OCI-LY7 (cell line): ENCODE results near the gene HAAO. TPM values are rescaled to one million over a fixed set of nuclear protein-coding genes. Genes with fewer than 3 reads are reported as not detected.

Experiments used
- BruUV-seq: library from RNA; stranded (reverse); fragments of 400-500 nt; replicated peaks from 2 replicates; lab custom pipeline; 2021; lab: Mats Ljungman, UMichigan
- CTCF ChIA-PET: fragments of 300-600 bp; sonication (Branson Sonifier 250); formaldehyde crosslinking; loops from one replicate; lab custom pipeline; 2022; ENCODE audit warnings: antibody characterized with exemption; ENCODE audit not compliant: unreplicated experiment; lab: Charles Lee
- POLR2A ChIA-PET: fragments of 300-600 bp; sonication (Branson Sonifier 250); formaldehyde crosslinking; loops from one replicate; lab custom pipeline; 2022; ENCODE audit warnings: antibody characterized with exemption; lab: Charles Lee
- DNase-seq: peaks from one replicate; pipeline ENCODE4 v3.0.0-alpha.2; 2015; ENCODE audit warnings: low spot score
- H2AFZ ChIP-seq: fragments of 200-600 bp; sonication (generic), shearing (Covaris generic); 2 replicates; pipeline ENCODE4 v1.6.1; 2014; ENCODE audit warnings: mild to moderate bottlenecking, antibody characterized with exemption, low read length, moderate library complexity
- H3K27ac ChIP-seq: fragments of 200-600 bp; sonication (generic); 2 replicates; pipeline ENCODE4 v1.5.1; 2014; ENCODE audit warnings: mixed run types, low read depth, mild to moderate bottlenecking, moderate library complexity, low read length, inconsistent platforms; ENCODE audit not compliant: poor library complexity, severe bottlenecking
- H3K36me3 ChIP-seq: fragments of 200-600 bp; sonication (generic); 2 replicates; pipeline ENCODE4 v1.6.1; 2014; ENCODE audit warnings: mild to moderate bottlenecking, antibody characterized with exemption, low read length, moderate library complexity, mixed read lengths; ENCODE audit not compliant: insufficient read depth
- H3K4me1 ChIP-seq: fragments of 200-600 bp; sonication (generic); 2 replicates; pipeline ENCODE4 v1.5.1; 2014; ENCODE audit warnings: mild to moderate bottlenecking, low read length; ENCODE audit not compliant: insufficient read depth, poor library complexity, severe bottlenecking
- H3K4me2 ChIP-seq: fragments of 200-600 bp; sonication (generic); 2 replicates; pipeline ENCODE4 v1.6.1; 2014; ENCODE audit warnings: mild to moderate bottlenecking, low read length
- H3K4me3 ChIP-seq: fragments of 200-600 bp; sonication (generic); 2 replicates; pipeline ENCODE4 v1.5.1; 2014; ENCODE audit warnings: mild to moderate bottlenecking, low read depth, low read length; ENCODE audit not compliant: poor library complexity, severe bottlenecking
- H3K79me2 ChIP-seq: fragments of 200-600 bp; sonication (generic); 2 replicates; pipeline ENCODE4 v1.6.1; 2016; ENCODE audit warnings: low read depth, mild to moderate bottlenecking, low read length, moderate library complexity, mixed read lengths; ENCODE audit not compliant: insufficient read depth
- H3K9me2 ChIP-seq: fragments of 200-600 bp; sonication (generic); 2 replicates; pipeline ENCODE4 v1.6.1; 2016; ENCODE audit warnings: mild to moderate bottlenecking, low read length, mixed read lengths; ENCODE audit not compliant: insufficient read depth
- H3K9me3 ChIP-seq: fragments of 200-600 bp; sonication (generic); 2 replicates; pipeline ENCODE4 v1.6.1; 2014; ENCODE audit warnings: mild to moderate bottlenecking, mixed run types, low read length, mixed read lengths
- H4K20me1 ChIP-seq: fragments of 200-600 bp; sonication (generic); 2 replicates; pipeline ENCODE4 v1.6.1; 2014; ENCODE audit warnings: mild to moderate bottlenecking, antibody characterized with exemption, low read length, moderate library complexity, mixed read lengths; ENCODE audit not compliant: insufficient read depth
- EZH2phosphoT487 ChIP-seq: fragments of 200-600 bp; sonication (generic); IDR thresholded peaks from 2 replicates; pipeline ENCODE4 v1.6.1; 2018; ENCODE audit warnings: low read depth, borderline replicate concordance, mild to moderate bottlenecking, mixed run types, antibody characterized with exemption, low read length, moderate library complexity, mixed read lengths
- intact Hi-C: fragments of 100-400 bp; cut with micrococcal nuclease; formaldehyde crosslinking; loops from one replicate; pipeline ENCODE4 v1.10.0; 2022; ENCODE audit not compliant: unreplicated experiment
- total RNA-seq, 2 experiments: library from RNA; depleted of rRNA in 1 of 2; stranded (reverse); fragments of >200 nt in 1 of 2; shearing (Covaris generic) in 1 of 2; gene quantifications; 2 replicates each; pipeline ENCODE4 v1.2.3, GENCODE V29; 2014 to 2022
- TF ChIP-seq, protein P1 (sequence below): fragments of 200-600 bp; sonication (generic); conservative IDR thresholded peaks from 2 replicates; pipeline ENCODE4 v1.5.1; 2014; ENCODE audit warnings: mild to moderate bottlenecking, antibody characterized with exemption, low read length, moderate library complexity, mixed read lengths

The HAAO gene
- total RNA-seq, 2 experiments from 2014 or later = not detected

- no peaks in the 10 kb centered on the region for H3K9me3 ChIP-seq
- DNase-seq = no peak
- no peaks in the 10 kb centered on the region for H3K4me1 ChIP-seq
- POLR2A ChIA-PET = interaction anchor here (1.0 kb wide), 1 partner anchor 9 kb away, joined by 3 read pairs; no protein-coding TSS in a partner anchor
- H3K4me2 ChIP-seq = no peak overlapping the region
- H3K36me3 ChIP-seq = no peaks in the 10 kb centered on the region
- no peak overlapping the region for H3K4me3 ChIP-seq
- H2AFZ ChIP-seq = no peak overlapping the region
- no peaks in the 10 kb centered on the region for H4K20me1 ChIP-seq
- no peaks in the 10 kb centered on the region for H3K79me2 ChIP-seq
- intact Hi-C loops = no loop called here
- CTCF ChIA-PET = no interaction called here
- no peak overlapping the region for H3K27ac ChIP-seq
- no peaks in the 10 kb centered on the region for H3K9me2 ChIP-seq
- TF ChIP-seq, protein P1, sequence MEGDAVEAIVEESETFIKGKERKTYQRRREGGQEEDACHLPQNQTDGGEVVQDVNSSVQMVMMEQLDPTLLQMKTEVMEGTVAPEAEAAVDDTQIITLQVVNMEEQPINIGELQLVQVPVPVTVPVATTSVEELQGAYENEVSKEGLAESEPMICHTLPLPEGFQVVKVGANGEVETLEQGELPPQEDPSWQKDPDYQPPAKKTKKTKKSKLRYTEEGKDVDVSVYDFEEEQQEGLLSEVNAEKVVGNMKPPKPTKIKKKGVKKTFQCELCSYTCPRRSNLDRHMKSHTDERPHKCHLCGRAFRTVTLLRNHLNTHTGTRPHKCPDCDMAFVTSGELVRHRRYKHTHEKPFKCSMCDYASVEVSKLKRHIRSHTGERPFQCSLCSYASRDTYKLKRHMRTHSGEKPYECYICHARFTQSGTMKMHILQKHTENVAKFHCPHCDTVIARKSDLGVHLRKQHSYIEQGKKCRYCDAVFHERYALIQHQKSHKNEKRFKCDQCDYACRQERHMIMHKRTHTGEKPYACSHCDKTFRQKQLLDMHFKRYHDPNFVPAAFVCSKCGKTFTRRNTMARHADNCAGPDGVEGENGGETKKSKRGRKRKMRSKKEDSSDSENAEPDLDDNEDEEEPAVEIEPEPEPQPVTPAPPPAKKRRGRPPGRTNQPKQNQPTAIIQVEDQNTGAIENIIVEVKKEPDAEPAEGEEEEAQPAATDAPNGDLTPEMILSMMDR = no peak
- no peak for TF ChIP-seq EZH2phosphoT487
- no TSS peak for BruUV-seq
Measured at GRCh38 chr2:42788882-42789281, 3.5 kb downstream of the HAAO start.

- no peaks in the 10 kb centered on the region for H3K79me2 ChIP-seq
- no peaks in the 10 kb centered on the region for H4K20me1 ChIP-seq
- no peaks in the 10 kb centered on the region for H3K9me2 ChIP-seq
- no peaks in the 10 kb centered on the region for H3K9me3 ChIP-seq
- no peak for DNase-seq
- no peak overlapping the region for H3K4me2 ChIP-seq
- intact Hi-C loops = no loop called here
- POLR2A ChIA-PET = interaction anchor here (0.5 kb wide), 1 partner anchor 304 kb away, joined by 3 read pairs; no protein-coding TSS in a partner anchor
- TF ChIP-seq, protein P1 = no peak
- TF ChIP-seq EZH2phosphoT487 = no peak
- no TSS peak for BruUV-seq
- H3K4me3 ChIP-seq = no peak overlapping the region
- H3K27ac ChIP-seq = no peak overlapping the region
- H3K36me3 ChIP-seq = no peaks in the 10 kb centered on the region
- no peaks in the 10 kb centered on the region for H3K4me1 ChIP-seq
- no peak overlapping the region for H2AFZ ChIP-seq
- CTCF ChIA-PET = no interaction called here
Measured at GRCh38 chr2:42788478-42788793, 3.9 kb downstream of the HAAO start.

DNA sequence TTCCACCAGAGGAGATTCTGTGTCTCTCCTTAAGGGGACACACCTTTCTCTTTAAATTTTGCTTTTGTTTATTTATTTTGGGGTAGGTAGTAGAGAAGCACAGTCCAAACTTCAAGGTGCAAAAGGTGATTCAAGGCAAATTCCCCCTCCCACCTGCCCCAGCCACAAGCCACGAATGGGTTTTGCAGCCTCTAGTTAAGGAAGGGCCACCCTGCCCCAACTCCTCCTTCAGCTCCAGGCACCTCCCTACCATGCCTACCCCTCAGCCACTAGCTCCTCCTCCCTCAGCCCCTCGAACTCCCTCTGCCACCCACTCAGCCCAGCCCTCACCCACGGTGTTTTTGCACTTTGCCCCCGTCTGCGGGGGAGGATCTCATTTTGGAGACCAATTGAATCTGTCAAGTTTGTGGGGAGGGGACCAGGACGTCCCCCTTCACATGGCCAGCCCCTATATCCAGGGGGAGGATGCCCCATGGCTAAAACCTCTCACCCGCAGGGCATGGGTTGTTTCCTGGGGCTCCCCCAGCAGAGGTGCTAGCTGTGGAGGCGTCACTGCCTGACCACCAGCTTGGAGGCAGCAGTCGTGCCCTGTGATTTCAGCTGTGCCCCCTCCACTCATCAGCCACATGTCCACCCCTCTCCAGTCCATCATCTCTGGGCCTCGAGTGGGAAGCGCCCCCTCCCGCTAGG lies 4.5 kb downstream of the HAAO start:
- DNase-seq = no peak
- no peaks in the 10 kb centered on the region for H3K79me2 ChIP-seq
- H3K9me2 ChIP-seq = no peaks in the 10 kb centered on the region
- H3K9me3 ChIP-seq = no peaks in the 10 kb centered on the region
- no peak overlapping the region for H3K27ac ChIP-seq
- H4K20me1 ChIP-seq = no peaks in the 10 kb centered on the region
- ChIA-PET CTCF (no interaction called here), POLR2A (interaction anchor here (0.5 kb wide), 1 partner anchor 305 kb away, joined by 3 read pairs; no protein-coding TSS in a partner anchor)
- TF ChIP-seq EZH2phosphoT487 = no peak
- TF ChIP-seq, protein P1 = no peak
- H3K4me2 ChIP-seq = no peak overlapping the region
- H2AFZ ChIP-seq = no peak overlapping the region
- H3K4me1 ChIP-seq = no peaks in the 10 kb centered on the region
- BruUV-seq = no TSS peak
- intact Hi-C loops = no loop called here
- H3K4me3 ChIP-seq = no peak overlapping the region
- no peaks in the 10 kb centered on the region for H3K36me3 ChIP-seq
